Activated CD8-positive, alpha-beta memory T cell treated with anti-CD3 and anti-CD28 coated beads for 1 hour (primary cell): Measurements from ENCODE around the gene PNPLA2.

Source experiments
- DNase-seq, 2 donors: peaks; one replicate each; pipeline ENCODE4 v3.0.0-alpha.2; 2020; ENCODE audit warnings: low read depth in 1 of 2; ENCODE audit errors: extremely low read depth in 1 of 2

Gene PNPLA2

DNA sequence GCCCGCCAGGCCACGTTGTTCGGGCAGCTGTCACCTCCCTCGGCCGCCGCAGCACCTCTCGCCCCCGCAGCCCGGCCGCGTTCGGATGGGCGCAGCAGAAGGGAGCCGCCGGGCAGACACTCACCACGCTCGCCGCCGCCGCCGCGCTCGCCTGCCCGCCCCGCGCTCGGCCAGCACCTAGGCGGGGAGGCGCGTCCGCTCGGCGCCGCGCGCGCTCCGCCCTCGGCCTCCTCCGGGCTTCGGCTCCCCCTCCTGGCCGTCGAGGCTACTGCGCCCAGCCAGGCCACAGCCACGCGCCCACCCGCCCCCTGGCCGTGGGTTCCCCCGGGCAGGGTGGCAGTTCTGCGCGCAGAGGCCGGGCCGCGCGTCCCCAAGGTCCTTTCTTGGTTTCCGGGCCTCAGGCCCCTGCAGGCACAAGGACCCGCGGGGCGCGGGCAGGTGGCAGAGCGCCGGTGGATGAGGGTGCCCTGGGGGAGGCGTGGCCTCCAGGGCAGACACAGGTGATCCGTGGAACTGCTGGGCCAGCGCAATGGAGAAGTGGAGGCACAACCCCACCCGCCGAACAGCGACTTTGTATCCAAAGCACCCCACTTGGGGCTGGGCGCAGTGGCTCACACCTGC is 20.5 kb upstream of the PNPLA2 start, which contains the start of gene SLC25A22:
Gene SLC25A22 (minus strand): TSS at position 189 of the 621 bp plus-strand sequence. CDS start 3,275 bp downstream, outside the sequence.
- DNase-seq: peak; percentile 51 to 79

- no peak for DNase-seq
These were observed 18.9 kb upstream of the PNPLA2 start for GRCh38 chr11:799641-800316.

DNA sequence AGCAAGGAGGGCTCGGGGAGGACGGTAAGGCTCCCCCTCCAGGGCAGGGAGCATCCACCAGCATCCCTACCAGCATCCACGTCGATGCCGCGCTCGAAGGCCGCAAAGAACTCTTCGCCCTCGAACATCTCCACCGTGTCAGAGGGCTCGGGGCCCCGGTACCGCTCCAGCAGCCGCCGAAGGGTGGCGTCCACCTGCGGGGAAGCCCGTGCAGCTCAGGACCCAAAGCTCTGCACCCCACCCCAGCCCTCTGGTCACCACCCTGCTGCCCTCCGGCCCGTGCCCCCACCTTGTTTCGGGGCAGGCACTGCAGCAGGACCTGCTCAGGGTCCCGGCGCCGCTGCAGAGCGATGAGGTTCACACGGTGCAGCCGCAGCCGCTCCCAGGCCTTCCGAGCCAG is 18.2 kb upstream of the PNPLA2 start:
- DNase-seq: no peak

GRCh38 chr11:801097-801780 is 17.5 kb upstream of the PNPLA2 start:
- no peak for DNase-seq

DNA sequence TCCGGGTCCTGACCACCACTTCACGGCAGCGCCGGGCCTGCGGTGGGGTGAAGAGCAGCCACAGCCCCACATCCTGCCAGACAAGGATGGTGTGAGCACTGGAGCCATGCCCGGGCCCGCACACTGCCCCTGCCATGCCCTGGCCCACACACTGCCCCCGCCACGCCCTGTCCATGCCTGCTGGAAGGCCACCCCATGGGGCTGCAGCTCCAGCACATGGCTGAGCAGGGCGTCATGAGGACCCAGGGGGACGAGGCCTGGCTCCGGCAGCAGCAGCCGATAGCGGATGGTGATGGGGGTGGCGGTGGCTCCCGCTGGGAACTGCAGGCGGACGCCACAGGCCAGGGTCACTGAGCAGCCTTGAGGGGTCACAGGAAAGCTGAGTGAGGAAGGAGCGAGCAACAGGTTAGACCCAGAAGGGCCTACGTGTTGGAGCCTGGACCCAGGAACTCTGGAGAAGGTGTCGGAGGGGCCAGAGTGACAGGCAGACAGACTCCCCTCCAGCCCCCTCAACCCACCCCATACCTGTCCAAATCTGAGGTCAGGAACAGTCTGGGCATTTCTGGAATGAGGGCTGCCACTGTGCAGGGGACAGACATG is 16.6 kb upstream of the PNPLA2 start:
- DNase-seq: no peak

- DNase-seq: no peak
These were observed 15.8 kb upstream of the PNPLA2 start for GRCh38 chr11:802693-803466.

DNA sequence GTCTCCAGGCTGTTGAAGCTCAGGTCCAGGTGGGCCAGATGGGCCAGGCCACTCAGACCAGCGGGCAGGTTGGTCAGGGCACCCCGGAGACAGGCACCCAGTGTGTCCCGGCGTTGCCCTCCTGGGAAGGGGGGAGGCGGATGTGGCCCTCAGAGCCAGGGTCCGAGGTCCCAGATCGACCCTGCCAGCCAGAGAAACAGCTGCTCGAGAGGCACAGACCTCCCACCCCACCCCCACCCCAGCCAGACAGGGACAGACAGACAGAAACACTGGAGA is 15.3 kb upstream of the PNPLA2 start:
- no peak for DNase-seq

DNA sequence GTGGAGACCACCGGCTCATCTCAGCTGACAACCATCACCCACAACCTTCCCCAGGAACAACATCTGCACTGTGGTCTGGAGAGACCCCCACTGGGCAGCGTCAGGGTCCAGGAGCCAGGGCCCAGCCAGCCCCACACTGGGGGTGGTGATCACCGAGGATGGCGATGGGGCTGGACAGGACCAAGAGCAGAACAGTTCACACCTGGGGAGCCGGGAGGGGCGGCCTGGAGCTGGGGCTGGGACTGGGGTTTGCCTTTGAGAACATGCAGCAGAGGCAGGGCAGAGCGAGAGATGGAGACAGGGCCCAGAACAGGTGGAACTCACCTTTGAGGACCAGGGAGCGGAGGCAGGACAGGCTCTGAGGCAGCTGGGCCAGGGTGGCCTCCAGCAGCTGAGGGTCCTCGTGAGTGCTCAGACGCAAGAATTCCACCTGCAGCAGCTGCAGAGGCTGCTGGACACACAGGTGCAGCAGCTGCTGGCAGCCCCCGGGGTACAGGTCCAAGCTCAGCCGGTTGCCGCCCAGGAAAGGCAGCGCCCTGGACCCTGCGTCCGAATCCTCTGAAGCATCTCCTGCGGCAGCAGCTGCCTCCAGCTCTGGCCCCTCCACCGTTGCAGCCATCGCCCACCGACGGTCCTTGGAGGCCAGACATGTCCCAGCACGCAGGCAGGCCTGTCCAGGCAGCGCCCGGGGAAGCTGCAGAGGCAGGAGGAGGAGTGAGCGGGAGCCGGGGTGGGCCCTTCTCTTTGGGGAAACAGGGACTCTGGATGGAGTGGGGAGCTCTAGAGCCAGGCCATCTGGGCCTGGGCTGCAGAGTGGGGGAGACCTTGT is 14.7 kb upstream of the PNPLA2 start:
- no peak for DNase-seq

- no peak for DNase-seq
These were observed 14.1 kb upstream of the PNPLA2 start for GRCh38 chr11:804599-804964.

DNA sequence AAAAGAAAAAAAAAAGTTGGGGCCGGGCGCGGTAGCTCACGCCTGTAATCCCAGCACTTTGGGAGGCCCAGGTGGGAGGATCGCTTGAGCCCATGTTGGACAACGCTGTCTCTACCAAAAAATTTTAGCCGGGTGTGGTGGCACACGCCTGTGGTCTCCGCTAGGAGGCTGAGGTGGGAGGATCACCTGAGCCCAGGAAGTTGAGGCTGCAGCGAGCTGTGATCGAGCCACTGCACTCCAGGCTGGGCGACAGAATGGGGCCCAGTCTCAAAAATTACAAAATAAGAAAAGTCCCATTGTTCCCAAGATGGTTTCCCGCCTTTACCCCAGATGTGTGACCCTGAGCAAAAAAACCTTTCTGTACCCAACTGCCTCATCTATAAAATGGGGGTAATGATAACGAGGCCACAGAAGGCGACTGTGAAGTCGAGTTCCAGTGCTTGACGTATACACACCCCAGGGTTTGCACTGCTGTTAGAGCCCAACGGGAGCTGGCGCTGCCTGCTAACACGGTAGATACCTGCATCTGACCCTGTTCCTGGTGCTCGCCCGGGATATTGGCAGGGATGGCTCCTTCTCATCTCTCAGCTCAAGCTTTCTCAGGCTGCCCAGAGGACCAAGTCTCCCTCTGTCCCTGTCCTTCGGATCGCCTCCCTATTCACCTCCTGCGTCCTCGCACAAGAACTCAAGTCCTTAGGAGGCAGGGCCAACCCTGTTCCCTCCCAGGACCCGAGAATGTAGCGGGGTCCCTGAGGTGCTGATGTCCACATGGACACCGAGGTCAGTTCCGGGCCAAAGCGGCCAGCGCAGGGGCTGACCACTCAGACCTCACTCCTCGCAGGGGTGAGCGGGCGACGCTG is 10.1 kb upstream of the PNPLA2 start:
- DNase-seq: no peak

DNA sequence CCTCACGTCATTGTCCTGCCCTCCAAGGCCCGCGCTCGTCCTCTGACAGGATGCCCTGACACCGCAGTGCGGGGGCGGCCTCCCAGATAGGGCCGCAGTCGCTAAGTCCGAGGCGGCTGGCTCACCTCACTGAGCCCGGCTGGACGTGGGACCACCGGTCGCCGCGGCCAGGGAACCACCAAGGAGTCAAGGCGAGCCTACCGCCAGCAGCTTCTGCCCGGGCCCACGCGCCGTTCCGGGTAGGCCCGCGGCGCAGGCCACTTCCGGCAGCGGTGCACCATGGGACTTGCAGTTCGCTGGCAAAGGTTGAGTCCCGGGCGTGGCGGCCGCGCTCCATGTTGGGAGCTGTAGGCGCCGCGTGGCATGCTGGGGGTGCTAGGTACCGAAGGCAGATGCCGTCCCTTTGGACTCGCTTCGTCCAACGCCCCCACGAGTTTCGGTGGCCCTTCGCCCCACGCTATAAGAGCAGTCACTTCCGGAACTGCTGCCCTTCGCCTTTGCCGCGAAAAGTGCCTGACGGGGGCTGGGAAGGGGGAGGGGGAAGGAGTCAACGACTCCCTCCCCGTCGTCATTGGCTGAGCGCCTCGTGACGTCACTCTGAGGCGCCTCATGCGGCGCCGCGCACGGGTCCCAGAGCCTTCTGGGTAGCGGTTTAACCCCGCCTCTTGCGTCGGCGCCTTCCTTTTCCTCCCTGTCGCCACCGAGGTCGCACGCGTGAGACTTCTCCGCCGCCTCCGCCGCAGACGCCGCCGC is 9.3 kb upstream of the PNPLA2 start, which contains the start of gene RPLP2:
Gene RPLP2 (plus strand): TSS at position 681 of the 753 bp plus-strand sequence. CDS start 268 bp downstream, outside the sequence.
- DNase-seq: peak; percentile 92 to 98

- no peak for DNase-seq
These were observed 8.6 kb upstream of the PNPLA2 start for GRCh38 chr11:810040-810567.

DNA sequence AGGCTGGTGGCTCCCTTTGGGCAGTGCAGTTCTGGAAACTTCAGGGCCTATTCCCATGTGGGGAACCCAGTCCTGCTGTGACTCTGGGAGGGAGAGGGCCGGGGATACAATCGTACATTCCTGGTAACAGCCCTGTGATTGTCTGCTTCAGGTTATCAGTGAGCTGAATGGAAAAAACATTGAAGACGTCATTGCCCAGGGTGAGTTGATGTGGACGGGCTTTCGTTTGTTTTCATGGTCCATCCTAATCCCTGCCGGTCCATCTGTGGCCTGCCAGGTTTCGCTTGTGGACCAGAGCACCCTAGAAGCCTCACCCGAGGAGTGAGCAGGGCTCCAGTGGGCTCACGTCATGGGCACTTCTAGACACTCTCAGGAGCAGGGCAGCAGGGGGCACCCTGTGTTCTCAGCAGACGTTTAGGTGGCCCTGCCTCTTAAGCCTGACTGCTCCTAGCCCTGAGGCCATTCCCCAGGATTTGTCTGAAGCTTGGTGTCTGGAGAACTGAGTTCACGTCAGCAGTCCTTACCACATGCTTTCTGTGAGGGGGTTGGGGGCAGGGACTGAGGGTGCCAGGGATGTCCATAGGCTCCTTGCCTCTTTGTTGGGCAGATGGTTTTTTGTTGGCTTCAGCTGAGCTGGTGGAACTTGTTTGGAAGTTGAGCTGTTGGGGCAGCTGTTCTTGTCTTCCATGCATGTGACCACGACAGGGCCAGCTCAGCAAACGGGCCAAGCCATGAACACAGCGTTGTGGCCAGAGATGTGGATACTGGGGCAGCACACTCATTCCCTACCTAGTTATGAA is 7.1 kb upstream of the PNPLA2 start:
- no peak for DNase-seq

DNA sequence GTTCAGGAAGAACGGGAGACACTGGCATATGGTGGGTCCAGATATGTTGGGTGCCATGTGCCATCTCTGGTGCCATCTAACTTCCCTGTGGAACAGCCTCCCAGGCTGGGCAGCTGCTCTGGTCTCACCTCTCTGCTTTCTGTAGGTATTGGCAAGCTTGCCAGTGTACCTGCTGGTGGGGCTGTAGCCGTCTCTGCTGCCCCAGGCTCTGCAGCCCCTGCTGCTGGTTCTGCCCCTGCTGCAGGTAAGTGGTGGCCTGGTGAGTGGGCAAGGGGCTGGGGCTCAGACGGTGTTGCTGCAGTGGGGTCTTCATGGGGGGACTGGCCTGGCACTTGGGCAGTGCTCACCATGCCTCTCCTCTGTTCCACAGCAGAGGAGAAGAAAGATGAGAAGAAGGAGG is 6.3 kb upstream of the PNPLA2 start:
- DNase-seq: no peak

- DNase-seq: no peak
These were observed 5.7 kb upstream of the PNPLA2 start for GRCh38 chr11:813072-813455.

DNA sequence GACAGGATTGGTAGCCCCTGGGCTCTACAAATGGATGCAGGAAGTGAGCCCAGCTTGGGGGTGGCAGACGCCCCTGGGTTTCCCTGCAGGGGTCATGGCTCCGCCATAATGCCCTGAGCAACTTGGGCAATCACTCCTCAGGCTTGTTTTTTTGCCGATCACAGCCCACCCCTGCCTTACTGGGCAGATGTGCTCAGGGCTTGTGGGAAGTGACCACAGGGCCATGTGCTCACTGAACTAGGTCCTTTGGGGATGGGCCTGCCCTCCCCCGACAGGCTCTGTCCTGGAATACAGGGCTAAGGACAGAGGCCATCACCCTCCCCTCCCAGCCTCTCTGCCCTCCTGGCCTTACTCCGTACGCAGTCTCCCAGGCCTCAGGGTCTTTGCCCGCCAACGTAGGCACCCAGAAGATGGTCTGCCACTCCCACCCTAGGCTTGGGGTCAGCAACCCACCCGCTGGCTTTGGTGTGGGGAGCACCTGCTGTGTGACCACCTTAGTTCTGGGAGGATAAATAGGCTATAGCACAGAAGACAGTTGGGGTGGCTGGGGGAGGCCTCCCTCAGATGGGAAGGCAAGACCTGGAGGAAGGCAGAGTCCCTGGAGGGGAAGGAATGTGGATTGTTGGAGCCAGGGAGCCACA is 5.1 kb upstream of the PNPLA2 start:
- no peak for DNase-seq
